A375 (cell line): ENCODE data around the gene MAGEC1. TPM values are rescaled to one million over a fixed set of nuclear protein-coding genes. Genes with fewer than 3 reads are reported as not detected.

Source experiments
- total RNA-seq: library from RNA; depleted of rRNA; stranded (reverse); fragments of >200 nt; shearing (Covaris generic); gene quantifications from 2 replicates; pipeline ENCODE4 v1.2.3, GENCODE V29; 2014; rRNA removed

The MAGEC1 gene
- 0.15 and 0.19 TPM in 2 replicates for total RNA-seq

DNA sequence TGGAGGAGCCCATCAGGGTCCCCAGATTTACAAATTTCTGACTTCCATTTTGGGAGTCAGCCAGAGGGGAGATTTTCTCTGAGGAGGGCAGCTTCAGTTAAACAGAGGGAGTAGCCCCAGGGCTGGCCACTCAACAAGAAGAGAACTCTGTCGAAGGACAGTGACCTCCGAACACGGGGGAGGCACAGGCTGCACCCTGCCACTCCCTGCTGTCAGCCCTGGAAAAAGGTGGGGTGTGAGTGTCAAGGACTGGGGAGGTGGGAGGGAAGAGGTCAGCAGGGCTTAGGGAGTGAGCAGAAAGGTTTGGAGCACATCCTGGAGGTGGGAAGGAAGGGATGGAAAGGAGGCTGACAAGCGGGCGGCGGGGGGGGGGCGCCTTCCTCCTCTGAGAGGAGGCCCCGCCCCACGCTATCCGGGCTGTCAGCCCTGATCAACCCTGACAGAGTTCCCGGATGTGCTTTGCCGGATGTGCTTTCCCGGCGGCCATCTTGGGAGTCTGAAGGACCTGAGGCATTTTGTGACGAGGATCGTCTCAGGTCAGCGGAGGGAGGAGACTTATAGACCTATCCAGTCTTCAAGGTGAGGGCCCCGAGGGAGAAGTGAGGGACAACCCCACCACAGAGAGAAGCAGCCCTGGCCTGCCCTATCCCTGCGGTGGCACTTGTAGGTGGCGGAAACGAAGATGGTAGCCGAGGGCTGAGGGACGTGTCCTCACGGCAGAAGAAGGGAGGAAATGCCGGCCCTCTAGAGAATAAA, at the start of gene MAGEC1:
MAGEC1 (plus strand) TSS at position 495 of the 756 bp plus-strand sequence. CDS start 1,179 bp downstream, outside the sequence.

Other genes with a start within 250 kb of the MAGEC1 start
- gene SPANXD, start 205.2 kb upstream of the MAGEC1 start, total RNA-seq: 7.1 and 8.2 TPM in 2 replicates
- 0.68 and 0.93 TPM in 2 replicates for gene MAGEC3, start 65.6 kb upstream of the MAGEC1 start, total RNA-seq